ENCODE data around the gene ATP10A. TPM values are rescaled to one million over a fixed set of nuclear protein-coding genes. Genes with fewer than 3 reads are reported as not detected.
A peak's percentile ranks its signal among the peaks of the same experiment; 100 is the strongest.

ATP10A gene
- total RNA-seq, 4 donors from 2014 or later, result 2.7 to 7.0 (median 3.4) TPM

GRCh38 chr15:25899870-25900269 lies 36.7 kb upstream of the ATP10A start:
- Histone ChIP-seq H3K27ac (no peak overlapping the region), H3K36me3 (no peaks in the 10 kb centered on the region), H3K4me3 (replicated peaks in 1 of 3) (no peak overlapping the region), H3K4me1 (peaks cover 4 to 7% of the 10 kb centered on the region in 2 donors), H3K27me3 (no peaks in the 10 kb centered on the region), H3K9me3 (no peaks in the 10 kb centered on the region)
- DNase-seq, result no peak
- TF ChIP-seq CTCF (IDR thresholded peaks at IDR 0.05) (no peak), POLR2A (IDR thresholded peaks at IDR 0.05) (no peak)
- 44 to 97% methylated on average over 1 of the region's 1 CpG for WGBS, 2 donors
- intact Hi-C loops (cut with DNase I), result no loop called here

- Histone ChIP-seq H3K4me1 (peaks cover 4 to 5% of the 10 kb centered on the region in 2 donors), H3K36me3 (no peaks in the 10 kb centered on the region), H3K27me3 (no peaks in the 10 kb centered on the region), H3K9me3 (no peaks in the 10 kb centered on the region), H3K27ac (no peak overlapping the region), H3K4me3 (replicated peaks in 1 of 3) (no peak overlapping the region)
- no peak for DNase-seq
- TF ChIP-seq CTCF (IDR thresholded peaks at IDR 0.05) (no peak), POLR2A (IDR thresholded peaks at IDR 0.05) (no peak)
- intact Hi-C loops (cut with DNase I), result no loop called here
Measured at GRCh38 chr15:25897658-25898057, 34.5 kb upstream of the ATP10A start.

- no peak overlapping the region for H3K27ac ChIP-seq
- no peaks in the 10 kb centered on the region for H3K27me3 ChIP-seq
- intact Hi-C loops (cut with DNase I), result no loop called here
- no peaks in the 10 kb centered on the region for H3K36me3 ChIP-seq
- DNase-seq, result no peak
- no peak for TF ChIP-seq POLR2A (IDR thresholded peaks at IDR 0.05)
- no peak for TF ChIP-seq CTCF (IDR thresholded peaks at IDR 0.05)
- H3K4me1 ChIP-seq, result peaks cover 11 to 15% of the 10 kb centered on the region in 2 donors
- no peaks in the 10 kb centered on the region for H3K9me3 ChIP-seq
- no peak overlapping the region for H3K4me3 ChIP-seq (replicated peaks in 1 of 3)
- 86 to 89% methylated on average over 3 of the region's 3 CpGs for WGBS, 2 donors
Measured at GRCh38 chr15:25894371-25894902, 31.3 kb upstream of the ATP10A start.

GRCh38 chr15:25893596-25893995 lies 30.5 kb upstream of the ATP10A start:
- WGBS, 2 donors, result 87 to 91% methylated on average over 5 of the region's 5 CpGs

More at GRCh38 chr15:25893596-25893995, 30.5 kb upstream of the ATP10A start:
- Histone ChIP-seq H3K27ac (peak overlapping the region in 1 of 3 donors; percentile 77), H3K9me3 (no peaks in the 10 kb centered on the region), H3K36me3 (no peaks in the 10 kb centered on the region), H3K27me3 (no peaks in the 10 kb centered on the region), H3K4me1 (peaks cover 11 to 15% of the 10 kb centered on the region in 2 donors), H3K4me3 (replicated peaks in 1 of 3) (no peak overlapping the region)
- intact Hi-C loops (cut with DNase I), result no loop called here
- DNase-seq, result no peak
- TF ChIP-seq CTCF (IDR thresholded peaks at IDR 0.05), result no peak
- TF ChIP-seq POLR2A (IDR thresholded peaks at IDR 0.05), result no peak
